Motor neuron (in vitro differentiated cells): ENCODE measurements around the gene LOXL3. TPM values are rescaled to one million over a fixed set of nuclear protein-coding genes. Genes with fewer than 3 reads are reported as not detected.

Experiments used
- ATAC-seq, 8 experiments: fragments of 200-7000 bp; cut with Tn5 transposase; replicated peaks in 6 of 8; 2 replicates each; pipeline ENCODE4 v1.8.0; 2021; ENCODE audit warnings: mild to moderate bottlenecking in 8 of 8, moderate library complexity in 8 of 8
- H3K27ac ChIP-seq, 2 donors: fragments of 250-450 bp; sonication (Bioruptor Pico); 2 replicates each; pipeline ENCODE4 v1.9.0; 2021; ENCODE audit warnings: antibody characterized with exemption in 2 of 2, mild to moderate bottlenecking in 2 of 2, moderate library complexity in 1 of 2
- H3K4me1 ChIP-seq, 2 donors: fragments of 250-450 bp; sonication (Bioruptor Pico); replicated peaks in 1 of 2; 2 replicates each; pipeline ENCODE4 v1.6.1; 2021; ENCODE audit warnings: antibody characterized with exemption in 2 of 2, mild to moderate bottlenecking in 2 of 2, moderate library complexity in 1 of 2
- H3K4me3 ChIP-seq, 5 donors: fragments of 250-450 bp; sonication (Bioruptor Pico); 2 replicates each; pipeline ENCODE4 v1.9.0; 2021; ENCODE audit warnings: antibody characterized with exemption in 5 of 5, mild to moderate bottlenecking in 5 of 5, moderate library complexity in 4 of 5
- WGBS, 10 experiments: fragments of 450-650 bp; shearing (Covaris generic); methylation state at CpG; one replicate each; pipeline ENCODE4 v1.0.0; 2022; 5-methylcytosine and 5-hydroxymethylcytosine counted together
- in situ Hi-C, 9 experiments: fragments of 400-800 bp; cut with MboI; loops; one replicate each; pipeline ENCODE4 v1.15.0; 2021; ENCODE audit warnings: low sequenced_read_pairs in 9 of 9, low pct_unique_long_range_greater_than_20kb in 2 of 9; ENCODE audit not compliant: unreplicated experiment in 9 of 9
- total RNA-seq, 8 experiments: library from RNA; unstranded; fragments of 300-600 nt; gene quantifications; 2 replicates each; pipeline versions ENCODE4 v1.2.3 to v1.2.4, GENCODE V29; 2022

Gene LOXL3
- total RNA-seq, 8 experiments from 2014 or later = 0.54 to 29.3 (median 9.1) TPM

DNA sequence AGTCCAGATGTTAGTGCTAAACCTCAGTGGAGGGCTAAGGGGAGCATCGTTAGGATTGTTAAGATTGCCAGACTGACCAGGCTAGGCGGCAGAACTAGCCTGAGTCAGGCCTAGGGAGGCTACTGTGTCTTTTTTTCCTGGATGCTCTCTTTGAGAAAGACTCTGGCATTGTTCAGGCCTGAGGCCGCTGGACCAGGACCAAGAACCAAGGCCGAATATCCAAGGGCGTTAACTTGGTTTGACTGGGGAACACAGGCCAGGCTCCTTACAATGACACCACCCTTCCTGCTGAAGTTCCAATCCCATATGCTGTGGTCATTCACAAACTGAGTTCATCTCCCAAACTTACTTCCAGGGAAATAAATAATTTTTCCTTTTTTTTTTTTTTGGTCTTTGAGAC, 13.5 kb downstream of the LOXL3 start:
- Histone ChIP-seq H3K4me1 (no peaks in the 10 kb centered on the region), H3K4me3 (no peak overlapping the region), H3K27ac (no peak overlapping the region)
- ATAC-seq = peak in 2 of 8 experiments; percentile 87 to 93
- in situ Hi-C loops = no loop called here
- WGBS, 10 experiments = 0 to 100% (median 85%) methylated on average over 1 to 4 of the region's 5 CpGs; no CpG with 5 or more reads in 4 of the 10 experiments

DNA sequence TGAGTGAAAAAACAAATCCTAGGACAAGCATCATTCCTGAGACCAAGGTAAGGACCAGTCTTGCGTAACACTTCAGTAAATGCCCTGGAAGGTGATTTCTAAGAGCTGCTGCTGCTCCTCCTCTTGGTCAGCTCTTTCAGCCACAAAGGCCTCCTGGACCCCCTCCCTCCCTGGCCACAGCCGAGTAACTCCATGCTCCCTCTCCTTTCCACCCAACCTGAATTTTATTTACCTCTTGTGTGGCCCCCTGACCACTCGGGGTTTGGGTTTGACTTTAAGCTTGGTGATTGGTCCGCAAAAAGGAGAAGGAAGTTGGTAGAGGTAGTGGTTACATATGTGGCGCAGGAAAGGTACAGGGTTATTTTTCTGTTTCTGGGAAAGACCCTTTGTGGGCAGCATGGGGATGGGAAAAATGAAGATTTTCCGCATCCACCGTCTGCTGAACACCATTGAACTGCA, 14.8 kb downstream of the LOXL3 start:
- Histone ChIP-seq H3K27ac (no peak overlapping the region), H3K4me3 (no peak overlapping the region), H3K4me1 (no peaks in the 10 kb centered on the region)
- in situ Hi-C loops = no loop called here
- WGBS, 10 experiments = 65 to 100% (median 89%) methylated on average over 1 to 6 of the region's 7 CpGs; no CpG with 5 or more reads in 4 of the 10 experiments
- ATAC-seq = no peak

DNA sequence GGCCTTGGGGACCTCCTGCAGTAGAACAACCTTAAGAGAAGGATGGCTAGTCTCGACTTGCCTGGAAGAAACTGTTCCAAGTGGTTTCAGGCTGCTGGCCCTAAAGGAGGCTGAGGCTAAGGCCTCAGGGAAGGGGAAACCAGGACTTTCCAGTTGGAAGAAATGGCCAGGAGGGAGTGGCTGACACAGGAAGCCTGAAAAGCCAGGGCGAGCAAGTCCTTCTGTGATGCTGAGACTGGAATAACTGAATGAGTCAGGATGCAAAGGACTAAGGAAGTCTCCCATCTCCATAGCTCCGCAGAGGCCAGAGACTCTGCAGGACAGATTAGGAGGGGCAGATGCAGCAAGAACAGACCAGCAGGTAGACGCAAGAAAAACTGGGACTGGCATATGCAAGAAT, 16.6 kb downstream of the LOXL3 start:
- Histone ChIP-seq H3K27ac (no peak overlapping the region), H3K4me1 (no peaks in the 10 kb centered on the region), H3K4me3 (no peak overlapping the region)
- in situ Hi-C loops = no loop called here
- ATAC-seq = peak in 2 of 8 experiments; percentile 52 to 69
- 28 to 83% (median 68%) methylated on average over 1 to 3 of the region's 4 CpGs; no CpG with 5 or more reads in 2 of the 10 experiments for WGBS, 10 experiments

DNA sequence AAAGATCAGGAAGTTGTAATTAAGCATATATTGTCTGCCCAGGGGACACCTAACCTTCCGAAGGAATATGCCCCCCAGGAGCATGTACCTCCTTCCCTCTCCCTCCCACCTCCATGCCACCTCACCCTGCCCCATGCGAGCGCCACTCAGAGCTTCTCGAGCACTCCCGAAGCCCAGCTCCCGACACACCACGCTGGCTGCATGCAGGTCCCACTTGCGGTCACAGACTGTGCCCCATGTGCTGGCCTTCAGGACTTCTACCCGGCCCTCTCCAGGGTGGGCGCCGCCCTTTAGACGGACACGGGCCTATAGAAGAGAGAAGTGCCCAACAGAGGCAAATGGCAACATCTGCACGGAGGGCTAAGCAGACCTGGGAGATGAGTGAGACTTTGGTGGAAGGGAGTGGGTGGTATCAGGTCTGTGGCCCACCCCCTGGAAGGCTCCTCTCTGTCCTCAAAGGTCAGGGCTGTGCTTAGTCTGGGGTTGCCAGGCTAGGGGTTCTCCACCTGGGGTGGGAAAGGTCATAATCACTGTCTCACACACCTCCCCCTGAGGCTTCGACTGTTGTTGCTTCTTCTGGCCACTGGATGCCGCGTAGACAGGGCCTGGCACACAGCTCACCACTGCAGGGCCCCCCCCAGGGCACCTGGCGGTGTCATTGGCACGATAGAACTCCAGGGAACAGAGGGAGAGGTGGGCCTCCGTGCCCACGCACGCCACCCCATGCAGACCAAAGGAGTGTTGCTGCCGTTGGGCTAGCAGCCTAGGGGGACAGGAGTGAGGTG, 17.4 kb downstream of the LOXL3 start:
- no peak for ATAC-seq
- peaks cover under 1 to 5% of the 10 kb centered on the region in 2 donors for H3K4me1 ChIP-seq
- H3K27ac ChIP-seq = no peak overlapping the region
- in situ Hi-C loops = no loop called here
- no peak overlapping the region for H3K4me3 ChIP-seq
- WGBS, 10 experiments = 86 to 100% (median 95%) methylated on average over 2 to 12 of the region's 23 CpGs; no CpG with 5 or more reads in 6 of the 10 experiments

DNA sequence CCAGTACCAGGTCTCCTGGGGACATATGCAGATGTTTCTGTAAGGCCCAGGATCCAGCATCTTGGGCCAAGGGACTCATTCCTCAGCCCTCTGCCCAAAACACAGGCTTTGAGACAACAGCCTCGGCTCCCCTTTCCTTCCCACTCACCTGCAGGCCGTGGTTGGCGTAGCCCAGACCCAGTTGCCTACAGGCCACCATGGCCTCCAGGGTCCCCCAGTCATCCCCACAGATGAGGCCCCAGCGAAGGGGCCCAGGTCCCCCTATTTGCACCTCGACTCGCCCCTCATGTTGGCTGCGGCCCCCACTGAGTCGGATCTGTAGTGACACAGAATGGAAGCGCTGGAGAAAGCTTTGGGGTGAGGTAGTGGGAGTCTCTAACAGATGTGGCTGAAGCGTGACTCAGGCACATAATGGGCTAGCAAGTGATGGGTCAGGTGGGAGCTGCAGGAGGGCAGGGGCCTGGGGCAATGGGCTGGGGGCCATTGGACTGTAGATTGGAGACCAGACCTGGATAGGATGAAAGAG, 18.2 kb downstream of the LOXL3 start:
- H3K27ac ChIP-seq = no peak overlapping the region
- WGBS, 10 experiments = no CpG with 5 or more reads among the region's 10 CpGs
- H3K4me1 ChIP-seq = peaks cover 7 to 11% of the 10 kb centered on the region in 2 donors
- in situ Hi-C loops = no loop called here
- H3K4me3 ChIP-seq = no peak overlapping the region
- ATAC-seq = no peak

DNA sequence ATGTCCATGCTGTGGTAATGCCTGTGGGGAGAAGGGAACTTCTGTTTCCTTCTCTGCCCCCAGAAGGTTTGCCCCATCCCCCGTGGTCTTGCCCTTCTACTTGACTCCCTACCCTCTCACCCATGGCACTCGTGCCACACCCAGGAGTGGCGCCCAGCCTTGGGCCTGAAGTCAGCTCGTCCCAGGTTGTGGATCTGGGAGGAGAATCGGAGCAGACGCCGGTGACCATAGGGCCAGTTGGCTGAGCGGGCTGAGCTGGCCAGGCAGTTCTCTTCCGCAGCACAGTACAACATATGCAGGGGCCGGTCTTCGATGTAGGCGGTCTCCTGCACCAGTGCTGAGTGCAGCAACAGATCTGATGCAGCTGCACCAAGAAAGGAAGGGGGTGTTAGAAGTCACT, 19.3 kb downstream of the LOXL3 start:
- 96 to 100% (median 100%) methylated on average over 2 to 5 of the region's 12 CpGs; no CpG with 5 or more reads in 6 of the 10 experiments for WGBS, 10 experiments

DNA sequence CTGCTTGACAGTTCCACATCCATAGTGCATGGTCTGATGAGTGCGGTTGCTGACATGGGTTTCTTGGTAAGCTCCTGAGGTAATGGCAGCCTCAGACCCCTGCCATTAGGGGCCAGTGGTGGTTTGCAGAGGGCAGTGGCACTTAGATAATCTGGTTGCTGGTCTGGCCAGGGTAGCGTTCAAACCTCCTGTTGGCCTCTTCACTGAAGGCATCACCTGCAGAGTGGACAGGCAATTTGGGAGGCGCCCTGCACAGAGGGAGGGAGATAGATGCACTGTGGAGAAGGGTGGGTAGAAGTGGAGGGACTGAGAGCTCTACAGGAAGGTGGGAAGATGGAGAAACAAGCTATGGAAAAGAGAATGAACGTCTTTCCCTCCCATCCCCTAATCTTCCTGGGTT, 20.3 kb downstream of the LOXL3 start:
- ATAC-seq = no peak
- in situ Hi-C loops = no loop called here
- WGBS, 10 experiments = 73 to 100% (median 100%) methylated on average over 1 to 4 of the region's 4 CpGs; no CpG with 5 or more reads in 1 of the 10 experiments
- H3K27ac ChIP-seq = no peak overlapping the region
- no peak overlapping the region for H3K4me3 ChIP-seq
- H3K4me1 ChIP-seq = peaks cover 10 to 14% of the 10 kb centered on the region in 2 donors

More for the DNA sequence above, 19.3 kb downstream of the LOXL3 start:
- H3K27ac ChIP-seq = no peak overlapping the region
- in situ Hi-C loops = no loop called here
- H3K4me1 ChIP-seq = peaks cover 7 to 11% of the 10 kb centered on the region in 2 donors
- no peak overlapping the region for H3K4me3 ChIP-seq
- ATAC-seq = no peak

DNA sequence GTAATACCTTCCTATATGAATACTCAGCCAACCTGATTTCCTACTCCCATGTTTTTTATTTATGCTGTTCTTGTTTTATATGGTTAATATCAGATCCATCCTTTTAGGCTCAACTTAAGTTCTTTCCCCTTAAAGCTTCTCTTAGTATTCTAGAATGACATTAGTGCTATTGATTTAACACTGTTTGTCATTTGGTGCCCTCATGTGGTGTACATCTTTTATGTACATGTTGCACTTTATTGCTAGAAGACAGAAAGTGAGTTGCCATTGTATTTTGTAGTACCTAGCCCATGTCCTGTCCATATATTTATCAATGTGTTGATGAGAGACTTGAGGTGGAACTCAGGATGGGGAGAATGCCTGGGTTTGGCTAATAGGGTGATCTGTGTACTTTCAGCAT, 21.5 kb downstream of the LOXL3 start:
- in situ Hi-C loops = no loop called here
- H3K4me3 ChIP-seq = peak overlapping the region in 1 of 5 donors; percentile 10
- ATAC-seq = no peak
- H3K27ac ChIP-seq = no peak overlapping the region
- peaks cover 13 to 17% of the 10 kb centered on the region in 2 donors for H3K4me1 ChIP-seq

DNA sequence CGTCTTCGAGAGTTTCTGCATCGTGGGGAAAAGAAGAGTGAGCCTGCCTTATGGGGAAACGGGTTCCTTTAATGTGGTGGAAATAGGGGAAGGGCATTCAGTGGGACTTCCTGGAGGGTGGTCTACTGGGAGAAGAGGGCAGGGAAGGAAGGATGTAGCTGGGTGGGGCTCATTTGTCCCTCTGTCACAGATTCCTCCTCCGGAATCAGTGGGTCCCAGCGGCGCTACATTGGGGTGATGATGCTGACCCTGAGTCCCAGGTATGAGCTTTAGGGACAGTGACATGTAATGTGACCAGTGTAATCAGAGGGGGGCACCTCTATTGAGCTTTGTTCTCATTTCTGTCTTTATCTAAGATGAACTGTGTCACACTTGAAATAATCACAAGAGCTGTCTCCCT, 22.1 kb downstream of the LOXL3 start:
- Histone ChIP-seq H3K27ac (no peak overlapping the region), H3K4me1 (peaks cover 13 to 17% of the 10 kb centered on the region in 2 donors), H3K4me3 (no peak overlapping the region)
- no peak for ATAC-seq
- 78 to 100% (median 95%) methylated on average over 1 to 5 of the region's 7 CpGs; no CpG with 5 or more reads in 3 of the 10 experiments for WGBS, 10 experiments
- in situ Hi-C loops = no loop called here

DNA sequence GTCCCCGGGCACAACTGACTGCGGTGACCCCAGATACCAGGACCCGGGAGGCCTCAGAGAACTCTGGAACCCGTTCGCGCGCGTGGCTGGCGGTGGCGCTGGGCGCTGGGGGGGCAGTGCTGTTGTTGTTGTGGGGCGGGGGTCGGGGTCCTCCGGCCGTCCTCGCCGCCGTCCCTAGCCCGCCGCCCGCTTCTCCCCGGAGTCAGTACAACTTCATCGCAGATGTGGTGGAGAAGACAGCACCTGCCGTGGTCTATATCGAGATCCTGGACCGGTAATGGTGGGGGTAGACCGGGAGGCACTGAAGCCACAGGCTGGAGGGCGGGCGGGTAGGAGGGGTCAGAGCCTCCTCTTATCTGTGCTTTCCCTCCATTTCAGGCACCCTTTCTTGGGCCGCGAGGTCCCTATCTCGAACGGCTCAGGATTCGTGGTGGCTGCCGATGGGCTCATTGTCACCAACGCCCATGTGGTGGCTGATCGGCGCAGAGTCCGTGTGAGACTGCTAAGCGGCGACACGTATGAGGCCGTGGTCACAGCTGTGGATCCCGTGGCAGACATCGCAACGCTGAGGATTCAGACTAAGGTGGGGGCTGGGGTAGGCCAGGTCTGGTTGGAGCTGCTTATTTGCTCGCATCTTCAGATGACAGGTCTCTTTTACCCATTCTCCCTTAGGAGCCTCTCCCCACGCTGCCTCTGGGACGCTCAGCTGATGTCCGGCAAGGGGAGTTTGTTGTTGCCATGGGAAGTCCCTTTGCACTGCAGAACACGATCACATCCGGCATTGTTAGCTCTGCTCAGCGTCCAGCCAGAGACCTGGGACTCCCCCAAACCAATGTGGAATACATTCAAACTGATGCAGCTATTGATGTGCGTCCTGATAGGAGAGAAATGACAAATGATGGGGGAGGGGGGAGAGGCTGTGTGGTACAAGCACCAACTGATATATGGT, 23.2 kb downstream of the LOXL3 start:
- WGBS, 10 experiments = 0 to 40% (median 5%) methylated on average over 1 to 7 of the region's 54 CpGs; no CpG with 5 or more reads in 1 of the 10 experiments
- Histone ChIP-seq H3K27ac (peak overlapping the region; percentile 37 to 40), H3K4me3 (peak overlapping the region; percentile 69 to 96 (median 91)), H3K4me1 (peaks cover 13 to 17% of the 10 kb centered on the region in 2 donors)
- in situ Hi-C loops = no loop called here
- ATAC-seq = peak; percentile 3 to 30 (median 14)

DNA sequence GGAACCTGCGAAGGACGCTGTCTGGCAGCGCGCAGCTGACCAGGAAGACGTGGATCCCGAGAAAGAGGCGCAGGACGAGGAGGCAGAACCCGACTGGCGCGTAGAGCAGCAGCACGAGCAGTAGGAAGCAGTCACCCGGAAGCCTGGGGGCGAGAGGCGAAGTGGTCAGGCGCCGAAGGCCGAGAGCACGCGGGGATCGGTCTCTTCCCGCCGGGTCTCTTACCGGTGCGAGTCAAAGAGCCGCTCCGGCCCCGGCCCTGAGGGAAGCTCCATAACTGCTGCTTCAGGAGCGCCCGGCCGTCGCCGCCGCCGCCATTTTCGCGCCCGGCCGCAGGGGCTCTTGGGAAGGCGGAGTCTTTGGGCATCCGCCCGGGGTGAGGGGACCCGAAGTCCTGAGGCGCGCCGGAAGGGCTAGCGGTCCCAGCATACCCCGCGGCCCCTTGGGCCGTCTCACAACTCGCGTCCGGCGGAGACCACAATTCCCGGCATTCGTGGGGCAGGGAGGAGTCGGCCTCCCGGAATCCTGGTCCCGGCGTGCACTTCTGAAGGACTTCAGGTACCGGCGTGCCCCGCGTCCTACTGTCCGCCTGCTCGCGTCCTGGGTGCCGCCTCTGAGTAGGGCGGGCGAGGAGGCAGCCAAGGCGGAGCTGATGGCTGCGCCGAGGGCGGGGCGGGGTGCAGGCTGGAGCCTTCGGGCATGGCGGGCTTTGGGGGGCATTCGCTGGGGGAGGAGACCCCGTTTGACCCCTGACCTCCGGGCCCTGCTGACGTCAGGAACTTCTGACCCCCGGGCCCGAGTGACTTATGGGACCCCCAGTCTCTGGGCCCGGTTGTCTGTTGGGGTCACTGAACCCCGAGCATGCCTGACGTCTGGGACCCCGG, 24.1 kb downstream of the LOXL3 start, which contains the start of the genes AUP1 and HTRA2:
Gene AUP1 (minus strand): TSS at position 350 of the 882 bp plus-strand sequence. CDS start 77 bp downstream, at position 273.
Gene HTRA2 (plus strand): TSS at position 577 of the 882 bp plus-strand sequence. CDS start 74 bp downstream, at position 651.
- peak; percentile 86 to 95 (median 94) for ATAC-seq
- Histone ChIP-seq H3K4me1 (peaks cover 13 to 17% of the 10 kb centered on the region in 2 donors), H3K4me3 (peak within 1 kb of the TSS; percentile 69 to 96 (median 91)), H3K27ac (peak within 1 kb of the TSS; percentile 67 to 86)
- in situ Hi-C loops = no loop called here
- WGBS, 10 experiments = 0 to 2% (median 1%) methylated on average over 5 to 33 of the region's 87 CpGs; no CpG with 5 or more reads in 7 of the 10 experiments
